DND-41 (cell line): Measurements from ENCODE around the gene PRMT1.

Experiments used
- ATAC-seq: fragments of 200-7000 bp; cut with Tn5 transposase; 3 replicates; pipeline ENCODE4 v1.9.1; 2021; ENCODE audit warnings: low read depth; ENCODE audit not compliant: insufficient read depth
- DNase-seq: peaks from one replicate; pipeline ENCODE4 v3.0.0-alpha.2; 2020
- H2AFZ ChIP-seq: 2 replicates; pipeline ENCODE4 v1.6.0; 2012; ENCODE audit warnings: low read depth, low read length
- H3K27ac ChIP-seq: 2 replicates; pipeline ENCODE4 v1.5.1; 2012; ENCODE audit warnings: low read length, inconsistent platforms
- H3K27me3 ChIP-seq: fragments of 200-600 bp; sonication (generic); 2 replicates; pipeline ENCODE4 v1.6.0; 2012; ENCODE audit warnings: low read length, mild to moderate bottlenecking, inconsistent platforms; ENCODE audit not compliant: insufficient read depth, poor library complexity
- H3K36me3 ChIP-seq: 2 replicates; pipeline ENCODE4 v1.5.1; 2012; ENCODE audit warnings: low read length, inconsistent platforms; ENCODE audit not compliant: insufficient read depth
- H3K4me1 ChIP-seq: 2 replicates; pipeline ENCODE4 v1.5.1; 2012; ENCODE audit warnings: mild to moderate bottlenecking, low read length; ENCODE audit not compliant: insufficient read depth
- H3K4me2 ChIP-seq: 2 replicates; pipeline ENCODE4 v1.6.0; 2012; ENCODE audit warnings: mild to moderate bottlenecking, moderate library complexity, low read length, inconsistent platforms; ENCODE audit not compliant: insufficient read depth
- H3K4me3 ChIP-seq, 2 experiments: fragments of 200-600 bp in 1 of 2; shearing (Covaris generic) in 1 of 2; 2 replicates each; pipeline ENCODE4 v1.5.1; 2012 to 2016; ENCODE audit warnings: inconsistent platforms in 2 of 2, low read length in 2 of 2, mild to moderate bottlenecking in 2 of 2, low read depth in 1 of 2, moderate library complexity in 1 of 2
- H3K79me2 ChIP-seq: 2 replicates; pipeline ENCODE4 v1.6.0; 2012; ENCODE audit warnings: low read length, inconsistent platforms; ENCODE audit not compliant: insufficient read depth
- H3K9ac ChIP-seq: 2 replicates; pipeline ENCODE4 v1.6.0; 2012; ENCODE audit warnings: low read depth, mild to moderate bottlenecking, inconsistent platforms, low read length, moderate library complexity
- H3K9me3 ChIP-seq: 2 replicates; pipeline ENCODE4 v1.5.1; 2012; ENCODE audit warnings: low read length, moderate library complexity, mild to moderate bottlenecking, inconsistent platforms; ENCODE audit not compliant: insufficient read depth, severe bottlenecking
- H4K20me1 ChIP-seq: 2 replicates; pipeline ENCODE4 v1.6.0; 2012; ENCODE audit warnings: low read length; ENCODE audit not compliant: insufficient read depth
- EZH2 ChIP-seq: IDR thresholded peaks from 3 replicates; pipeline ENCODE4 v1.6.1; 2012; ENCODE audit warnings: borderline replicate concordance, low read depth, mild to moderate bottlenecking, moderate library complexity, low read length, inconsistent platforms; ENCODE audit not compliant: severe bottlenecking
- TF ChIP-seq, protein P1 (sequence below): IDR thresholded peaks from 2 replicates; pipeline ENCODE4 v1.5.1; 2012; ENCODE audit warnings: borderline replicate concordance, low read length, moderate library complexity, mild to moderate bottlenecking; ENCODE audit not compliant: poor library complexity, severe bottlenecking; ENCODE audit errors: extremely low read depth

PRMT1 gene

GRCh38 chr19:49677901-49678674 is 1.0 kb downstream of the PRMT1 start:
- H3K4me2 ChIP-seq = peak overlapping the region; percentile 79
- H3K36me3 ChIP-seq = peaks cover 40% of the 10 kb centered on the region
- H2AFZ ChIP-seq = no peak overlapping the region
- DNase-seq (peak; percentile 87), ATAC-seq (no peak)
- peak overlapping the region; percentile 99 for H3K9ac ChIP-seq
- H3K79me2 ChIP-seq = peaks cover 53% of the 10 kb centered on the region
- H3K9me3 ChIP-seq = no peaks in the 10 kb centered on the region
- no peaks in the 10 kb centered on the region for H3K27me3 ChIP-seq
- H3K4me1 ChIP-seq = peaks cover 38% of the 10 kb centered on the region
- peaks cover 45% of the 10 kb centered on the region for H4K20me1 ChIP-seq
- peak overlapping the region; percentile 83 to 91 for H3K4me3 ChIP-seq
- H3K27ac ChIP-seq = peak overlapping the region; percentile 96
- TF ChIP-seq, protein P1, sequence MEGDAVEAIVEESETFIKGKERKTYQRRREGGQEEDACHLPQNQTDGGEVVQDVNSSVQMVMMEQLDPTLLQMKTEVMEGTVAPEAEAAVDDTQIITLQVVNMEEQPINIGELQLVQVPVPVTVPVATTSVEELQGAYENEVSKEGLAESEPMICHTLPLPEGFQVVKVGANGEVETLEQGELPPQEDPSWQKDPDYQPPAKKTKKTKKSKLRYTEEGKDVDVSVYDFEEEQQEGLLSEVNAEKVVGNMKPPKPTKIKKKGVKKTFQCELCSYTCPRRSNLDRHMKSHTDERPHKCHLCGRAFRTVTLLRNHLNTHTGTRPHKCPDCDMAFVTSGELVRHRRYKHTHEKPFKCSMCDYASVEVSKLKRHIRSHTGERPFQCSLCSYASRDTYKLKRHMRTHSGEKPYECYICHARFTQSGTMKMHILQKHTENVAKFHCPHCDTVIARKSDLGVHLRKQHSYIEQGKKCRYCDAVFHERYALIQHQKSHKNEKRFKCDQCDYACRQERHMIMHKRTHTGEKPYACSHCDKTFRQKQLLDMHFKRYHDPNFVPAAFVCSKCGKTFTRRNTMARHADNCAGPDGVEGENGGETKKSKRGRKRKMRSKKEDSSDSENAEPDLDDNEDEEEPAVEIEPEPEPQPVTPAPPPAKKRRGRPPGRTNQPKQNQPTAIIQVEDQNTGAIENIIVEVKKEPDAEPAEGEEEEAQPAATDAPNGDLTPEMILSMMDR = peak; percentile 87
- TF ChIP-seq EZH2 = no peak

GRCh38 chr19:49678985-49679770 is 2.1 kb downstream of the PRMT1 start:
- no peak for DNase-seq
- Histone ChIP-seq H3K27ac (no peak overlapping the region), H2AFZ (no peak overlapping the region), H3K4me3 (peak overlapping the region in 1 of 2 experiments; percentile 41; a peak in 2 of 4 replicates), H3K4me1 (peaks cover 38% of the 10 kb centered on the region), H4K20me1 (peaks cover 49% of the 10 kb centered on the region), H3K27me3 (no peaks in the 10 kb centered on the region), H3K4me2 (peak overlapping the region; percentile 58), H3K9me3 (no peaks in the 10 kb centered on the region), H3K36me3 (peaks cover 50% of the 10 kb centered on the region), H3K79me2 (peaks cover 61% of the 10 kb centered on the region), H3K9ac (peak overlapping the region; percentile 7; the same call in 1 of the 2 replicates)
- no peak for ATAC-seq
- TF ChIP-seq, protein P1 = no peak
- no peak for TF ChIP-seq EZH2

DNA sequence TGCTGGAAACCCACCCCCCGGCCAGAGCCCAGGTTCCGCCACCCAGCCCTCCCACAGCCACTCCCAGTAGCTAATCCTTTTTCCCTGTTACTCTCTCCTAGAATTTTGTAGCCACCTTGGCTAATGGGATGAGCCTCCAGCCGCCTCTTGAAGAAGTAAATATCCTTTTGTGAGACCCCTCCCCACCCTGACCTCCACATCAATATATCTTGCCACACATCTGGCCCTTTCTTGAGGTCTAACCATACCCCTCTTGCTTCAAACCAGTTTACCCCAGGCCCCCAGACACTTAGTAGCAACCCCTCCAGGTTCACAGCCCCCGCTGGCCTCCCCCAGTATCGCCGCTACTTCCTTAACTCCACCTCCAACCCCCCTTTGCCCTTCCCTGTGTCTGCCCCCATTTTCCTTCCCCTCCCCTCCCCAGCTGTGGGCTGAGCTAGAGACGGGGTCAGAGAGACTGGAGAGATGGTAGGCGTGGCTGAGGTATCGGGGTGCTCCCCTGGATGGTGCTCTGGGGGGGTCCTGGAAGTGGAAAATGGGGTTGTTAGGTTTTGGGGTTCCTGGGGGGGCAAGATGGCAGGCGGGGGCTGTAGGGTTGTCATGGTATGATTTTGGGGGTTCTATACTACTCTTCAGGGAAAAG is 2.8 kb downstream of the PRMT1 start:
- no peaks in the 10 kb centered on the region for H3K27me3 ChIP-seq
- peak; percentile 34 for DNase-seq
- H3K9me3 ChIP-seq = no peaks in the 10 kb centered on the region
- H4K20me1 ChIP-seq = peaks cover 56% of the 10 kb centered on the region
- TF ChIP-seq, protein P1 = no peak
- TF ChIP-seq EZH2 = no peak
- peaks cover 57% of the 10 kb centered on the region for H3K36me3 ChIP-seq
- H3K4me3 ChIP-seq = no peak overlapping the region; a peak in 1 of 4 replicates
- no peak for ATAC-seq
- H3K4me1 ChIP-seq = peaks cover 38% of the 10 kb centered on the region
- no peak overlapping the region for H3K27ac ChIP-seq
- H3K79me2 ChIP-seq = peaks cover 62% of the 10 kb centered on the region
- no peak overlapping the region for H2AFZ ChIP-seq
- H3K9ac ChIP-seq = peak overlapping the region; percentile 14; the same call in 1 of the 2 replicates
- peak overlapping the region; percentile 58 for H3K4me2 ChIP-seq
